WTC11 (cell line): ENCODE data around the gene CHEK2.
A peak's percentile ranks its signal among the peaks of the same experiment; 100 is the strongest.

Source experiments
- AFF4 ChIP-seq: sonication (generic); formaldehyde crosslinking; IDR thresholded peaks from 2 replicates; pipeline ENCODE4 v1.8.1; 2023; ENCODE audit warnings: mild to moderate bottlenecking, missing genetic modification reagents, borderline replicate concordance
- ATF3 ChIP-seq: sonication (generic); formaldehyde crosslinking; conservative IDR thresholded peaks from 2 replicates; pipeline ENCODE4 v1.8.1; 2022; ENCODE audit warnings: mild to moderate bottlenecking, missing genetic modification reagents
- CREB1 ChIP-seq: sonication (generic); formaldehyde crosslinking; IDR thresholded peaks from 2 replicates; pipeline ENCODE4 v1.8.0; 2023; ENCODE audit warnings: mild to moderate bottlenecking, missing genetic modification reagents
- CTCF ChIP-seq: fragments of 200-600 bp; IDR thresholded peaks from 2 replicates; pipeline ENCODE4 v1.8.0; 2022; ENCODE audit warnings: antibody characterized with exemption
- ELF4 ChIP-seq: sonication (generic); formaldehyde crosslinking; IDR thresholded peaks from 2 replicates; pipeline ENCODE4 v1.8.1; 2022; ENCODE audit warnings: low read depth, mild to moderate bottlenecking, moderate library complexity, missing genetic modification reagents
- ESRRA ChIP-seq: sonication (generic); formaldehyde crosslinking; IDR thresholded peaks from 2 replicates; pipeline ENCODE4 v1.8.1; 2022; ENCODE audit warnings: mild to moderate bottlenecking, missing genetic modification reagents, borderline replicate concordance
- FOXJ3 ChIP-seq: sonication (generic); formaldehyde crosslinking; IDR thresholded peaks from 2 replicates; pipeline ENCODE4 v1.9.0; 2021; ENCODE audit warnings: missing genetic modification reagents, mild to moderate bottlenecking, borderline replicate concordance
- GABPB1 ChIP-seq: sonication (generic); formaldehyde crosslinking; IDR thresholded peaks from 2 replicates; pipeline ENCODE4 v1.8.1; 2023; ENCODE audit warnings: mild to moderate bottlenecking, missing genetic modification reagents
- NFYB ChIP-seq: sonication (generic); formaldehyde crosslinking; conservative IDR thresholded peaks from 2 replicates; pipeline ENCODE4 v1.8.0; 2022; ENCODE audit warnings: low read depth, missing genetic modification reagents
- RORB ChIP-seq: fragments of 250-450 bp; sonication (Bioruptor Pico); IDR thresholded peaks from 2 replicates; pipeline ENCODE4 v1.9.0; 2021; ENCODE audit warnings: mild to moderate bottlenecking
- SMAD4 ChIP-seq: sonication (generic); formaldehyde crosslinking; IDR thresholded peaks from 2 replicates; pipeline ENCODE4 v1.8.0; 2022; ENCODE audit warnings: mild to moderate bottlenecking, missing genetic modification reagents
- STAT6 ChIP-seq: sonication (generic); formaldehyde crosslinking; conservative IDR thresholded peaks from 2 replicates; pipeline ENCODE4 v1.8.1; 2023; ENCODE audit warnings: mild to moderate bottlenecking, low read depth, missing genetic modification reagents, moderate library complexity
- ZNF263 ChIP-seq: sonication (generic); formaldehyde crosslinking; IDR thresholded peaks from 2 replicates; pipeline ENCODE4 v1.8.1; 2022; ENCODE audit warnings: low read depth, mild to moderate bottlenecking, moderate library complexity, missing genetic modification reagents

- no peak for TF ChIP-seq SMAD4 (CRISPR knock-in tag)
- no peak for TF ChIP-seq CTCF
- no peak for TF ChIP-seq FOXJ3 (CRISPR knock-in tag)
- TF ChIP-seq AFF4, result no peak
- TF ChIP-seq CREB1 (CRISPR knock-in tag), result no peak
- no peak for TF ChIP-seq STAT6
- TF ChIP-seq ELF4 (CRISPR knock-in tag), result no peak
- no peak for TF ChIP-seq ESRRA (CRISPR knock-in tag)
- TF ChIP-seq GABPB1 (CRISPR knock-in tag), result 0 out of 2 replicates have a peak, but pooled peaks have one; percentile 21
- TF ChIP-seq RORB (CRISPR knock-in tag), result no peak
- no peak for TF ChIP-seq ZNF263 (CRISPR knock-in tag)
- TF ChIP-seq ATF3 (CRISPR knock-in tag), result no peak
- TF ChIP-seq NFYB (CRISPR knock-in tag), result no peak
Measured at GRCh38 chr22:28711820-28712777, 29.5 kb downstream of the CHEK2 start.
